Caco-2 (cell line): Measurements from ENCODE around the gene MB21D2. TPM values are rescaled to one million over a fixed set of nuclear protein-coding genes. Genes with fewer than 3 reads are reported as not detected.

Experiments
- BruUV-seq: library from RNA; stranded (reverse); fragments of 400-500 nt; replicated peaks from 2 replicates; lab custom pipeline; 2021; lab: Mats Ljungman, UMichigan
- CTCF ChIA-PET: fragments of 300-600 bp; sonication (Branson Sonifier 250); formaldehyde crosslinking; loops from one replicate; lab custom pipeline; 2022; ENCODE audit warnings: antibody characterized with exemption; lab: Charles Lee
- POLR2A ChIA-PET: fragments of 300-600 bp; sonication (Branson Sonifier 250); formaldehyde crosslinking; loops from one replicate; lab custom pipeline; 2022; ENCODE audit warnings: antibody characterized with exemption; lab: Charles Lee
- DNase-seq, 2 experiments: peaks; one replicate each; pipeline versions ENCODE4 v3.0.0 to v3.0.0-alpha.2; 2020 to 2022
- H3K27me3 ChIP-seq: replicated peaks from 2 replicates; pipeline ENCODE4 v1.6.0; 2011; ENCODE audit warnings: low read length; ENCODE audit not compliant: control insufficient read depth, insufficient read depth
- H3K36me3 ChIP-seq: 2 replicates; pipeline ENCODE4 v1.5.1; 2011; ENCODE audit warnings: low read length; ENCODE audit not compliant: control insufficient read depth, insufficient read depth
- H3K4me1 ChIP-seq: fragments of 250-450 bp; sonication (Bioruptor Pico); 2 replicates; pipeline ENCODE4 v1.5.1; 2020; ENCODE audit warnings: mild to moderate bottlenecking
- H3K4me3 ChIP-seq: 2 replicates; pipeline ENCODE4 v1.5.1; 2011; ENCODE audit warnings: low read depth, mild to moderate bottlenecking, control low read depth, low read length
- H3K9me3 ChIP-seq: fragments of 250-450 bp; sonication (Bioruptor Pico); 2 replicates; pipeline ENCODE4 v1.5.1; 2020; ENCODE audit warnings: mild to moderate bottlenecking, moderate library complexity
- H3K27ac Mint-ChIP-seq: one replicate; pipeline ENCODE4 v1.8.0; 2022; ENCODE audit warnings: mixed read lengths; ENCODE audit not compliant: unreplicated experiment
- H3K27me3 Mint-ChIP-seq: one replicate; pipeline ENCODE4 v1.8.0; 2022; ENCODE audit warnings: mixed read lengths; ENCODE audit not compliant: insufficient read depth, unreplicated experiment
- H3K36me3 Mint-ChIP-seq: one replicate; pipeline ENCODE4 v1.8.0; 2022; ENCODE audit warnings: mild to moderate bottlenecking, mixed read lengths; ENCODE audit not compliant: insufficient read depth, unreplicated experiment
- H3K4me1 Mint-ChIP-seq: one replicate; pipeline ENCODE4 v1.8.0; 2022; ENCODE audit warnings: low read depth, mixed read lengths; ENCODE audit not compliant: unreplicated experiment
- H3K4me3 Mint-ChIP-seq: one replicate; pipeline ENCODE4 v1.8.0; 2022; ENCODE audit warnings: mild to moderate bottlenecking, moderate library complexity, mixed read lengths; ENCODE audit not compliant: unreplicated experiment
- H3K9me3 Mint-ChIP-seq: one replicate; pipeline ENCODE4 v1.8.0; 2022; ENCODE audit warnings: mixed read lengths; ENCODE audit not compliant: unreplicated experiment
- CTCF ChIP-seq, 2 experiments: fragments of 200-600 bp in 1 of 2; IDR thresholded peaks; 1 replicate in 1 of 2; 2 replicates in 1 of 2; pipeline versions ENCODE4 v1.5.1 to v1.8.0; 2011 to 2022; ENCODE audit warnings: antibody characterized with exemption in 1 of 2, control low read depth in 1 of 2, inconsistent platforms in 1 of 2, low read depth in 1 of 2, low read length in 1 of 2, mild to moderate bottlenecking in 1 of 2, moderate library complexity in 1 of 2; ENCODE audit not compliant: insufficient read depth in 1 of 2, severe bottlenecking in 1 of 2, unreplicated experiment in 1 of 2
- intact Hi-C: fragments of 100-400 bp; cut with micrococcal nuclease; formaldehyde crosslinking; loops from one replicate; pipeline ENCODE4 v1.10.0; 2022; ENCODE audit not compliant: unreplicated experiment
- total RNA-seq: library from RNA; stranded (reverse); gene quantifications from 2 replicates; pipeline ENCODE4 v1.2.3, GENCODE V29; 2022

Gene MB21D2
- total RNA-seq, 1 experiment from 2014 or later = 11.0 TPM

GRCh38 chr3:192940129-192940528, 22.5 kb upstream of the MB21D2 start:
- intact Hi-C loops = no loop called here
- H3K27ac Mint-ChIP-seq = no peak overlapping the region
- H3K27me3 Mint-ChIP-seq = no peaks in the 10 kb centered on the region
- no peaks in the 10 kb centered on the region for H3K4me1 ChIP-seq
- H3K9me3 Mint-ChIP-seq = no peaks in the 10 kb centered on the region
- no peaks in the 10 kb centered on the region for H3K27me3 ChIP-seq
- ChIA-PET CTCF (no interaction called here), POLR2A (no interaction called here)
- no peak for TF ChIP-seq CTCF (IDR thresholded peaks at IDR 0.05; ENCODE audit: insufficient read depth in 1 of 2, low read depth in 1 of 2, low read length in 1 of 2, severe bottlenecking in 1 of 2, unreplicated experiment in 1 of 2)
- no peaks in the 10 kb centered on the region for H3K36me3 ChIP-seq
- no peak overlapping the region for H3K4me3 Mint-ChIP-seq
- H3K36me3 Mint-ChIP-seq = no peaks in the 10 kb centered on the region
- H3K9me3 ChIP-seq = no peaks in the 10 kb centered on the region
- BruUV-seq = no TSS peak
- H3K4me3 ChIP-seq = no peak overlapping the region
- no peaks in the 10 kb centered on the region for H3K4me1 Mint-ChIP-seq
- DNase-seq = no peak

GRCh38 chr3:192935441-192935840, 17.8 kb upstream of the MB21D2 start:
- Histone ChIP-seq H3K36me3 (no peaks in the 10 kb centered on the region), H3K4me1 (peaks cover 1% of the 10 kb centered on the region), H3K4me3 (no peak overlapping the region), H3K27me3 (no peaks in the 10 kb centered on the region), H3K9me3 (no peaks in the 10 kb centered on the region)
- intact Hi-C loops = no loop called here
- CTCF ChIA-PET = no interaction called here
- H3K27me3 Mint-ChIP-seq = no peaks in the 10 kb centered on the region
- no peak for TF ChIP-seq CTCF (IDR thresholded peaks at IDR 0.05; ENCODE audit: insufficient read depth in 1 of 2, low read depth in 1 of 2, low read length in 1 of 2, severe bottlenecking in 1 of 2, unreplicated experiment in 1 of 2)
- H3K9me3 Mint-ChIP-seq = no peaks in the 10 kb centered on the region
- H3K4me3 Mint-ChIP-seq = no peak overlapping the region
- no peaks in the 10 kb centered on the region for H3K36me3 Mint-ChIP-seq
- POLR2A ChIA-PET = no interaction called here
- no TSS peak for BruUV-seq
- no peaks in the 10 kb centered on the region for H3K4me1 Mint-ChIP-seq
- DNase-seq = no peak
- H3K27ac Mint-ChIP-seq = no peak overlapping the region

- no peak overlapping the region for H3K27ac Mint-ChIP-seq
- H3K36me3 Mint-ChIP-seq = no peaks in the 10 kb centered on the region
- no peaks in the 10 kb centered on the region for H3K27me3 Mint-ChIP-seq
- ChIA-PET POLR2A (no interaction called here), CTCF (no interaction called here)
- H3K36me3 ChIP-seq = no peaks in the 10 kb centered on the region
- peaks cover 4% of the 10 kb centered on the region for H3K4me1 Mint-ChIP-seq
- intact Hi-C loops = no loop called here
- no peak for TF ChIP-seq CTCF (IDR thresholded peaks at IDR 0.05; ENCODE audit: insufficient read depth in 1 of 2, low read depth in 1 of 2, low read length in 1 of 2, severe bottlenecking in 1 of 2, unreplicated experiment in 1 of 2)
- H3K27me3 ChIP-seq = no peaks in the 10 kb centered on the region
- no peak for DNase-seq
- no peaks in the 10 kb centered on the region for H3K9me3 ChIP-seq
- no peaks in the 10 kb centered on the region for H3K9me3 Mint-ChIP-seq
- no peak overlapping the region for H3K4me3 Mint-ChIP-seq
- BruUV-seq = no TSS peak
- H3K4me3 ChIP-seq = no peak overlapping the region
- peaks cover 14% of the 10 kb centered on the region for H3K4me1 ChIP-seq
These were observed 16.3 kb upstream of the MB21D2 start for GRCh38 chr3:192933779-192934460.
